Spinal cord (tissue), 10 donors: ENCODE measurements around the gene PPP2R5B. TPM values are rescaled to one million over a fixed set of nuclear protein-coding genes. Genes with fewer than 3 reads are reported as not detected.

Experiments used
- DNase-seq, 6 donors: peaks; one replicate each; pipeline versions ENCODE4 v3.0.0 to v3.0.0-alpha.2; 2013 to 2015; ENCODE audit warnings: low spot score in 6 of 6, low read depth in 4 of 6
- H3K27ac ChIP-seq: one replicate; pipeline ENCODE4 v1.5.1; 2013; ENCODE audit warnings: low read depth, low read length, control low read depth
- H3K27me3 ChIP-seq: one replicate; pipeline ENCODE4 v1.6.1; 2013; ENCODE audit warnings: low read length; ENCODE audit not compliant: control insufficient read depth, insufficient read depth
- H3K36me3 ChIP-seq: one replicate; pipeline ENCODE4 v1.6.1; 2013; ENCODE audit warnings: low read length; ENCODE audit not compliant: control insufficient read depth, insufficient read depth
- H3K4me1 ChIP-seq: one replicate; pipeline ENCODE4 v1.6.1; 2013; ENCODE audit warnings: low read length; ENCODE audit not compliant: control insufficient read depth, insufficient read depth
- H3K4me3 ChIP-seq: one replicate; pipeline ENCODE4 v1.5.1; 2013; ENCODE audit warnings: low read depth, low read length, control low read depth
- H3K9me3 ChIP-seq: one replicate; pipeline ENCODE4 v1.6.1; 2013; ENCODE audit warnings: low read length; ENCODE audit not compliant: control insufficient read depth, insufficient read depth
- WGBS: methylation state at CpG from one replicate; pipeline ENCODE4 v1.1.5; 2013; ENCODE audit warnings: missing lambda C conversion rate; ENCODE audit not compliant: insufficient coverage; 5-methylcytosine and 5-hydroxymethylcytosine counted together
- polyA plus RNA-seq, 2 donors: library from polyadenylated mRNA; unstranded; fragments of 120-200 nt; gene quantifications; one replicate each; pipeline ENCODE4 v1.2.1, GENCODE V29; 2013; ENCODE audit not compliant: insufficient read length in 2 of 2
- total RNA-seq, 2 donors: library from RNA; depleted of rRNA in 1 of 2; stranded (reverse); fragments of 120-200 nt in 1 of 2; fragments of >200 nt in 1 of 2; gene quantifications; one replicate each; pipeline versions ENCODE4 v1.2.3 to v1.2.4, GENCODE V29; 2013 to 2014
- donor health status: healthy.

PPP2R5B gene
- total and polyA plus RNA-seq, 4 donors: 26.3 to 99.8 (median 68.2) TPM

- no peak overlapping the region for H3K27ac ChIP-seq
- H3K4me3 ChIP-seq: no peak overlapping the region
- WGBS: 78% methylated on average over 7 of the region's 10 CpGs
- no peaks in the 10 kb centered on the region for H3K27me3 ChIP-seq
- no peak for DNase-seq
- peaks cover 10% of the 10 kb centered on the region for H3K4me1 ChIP-seq
- no peaks in the 10 kb centered on the region for H3K9me3 ChIP-seq
- H3K36me3 ChIP-seq: peaks cover 68% of the 10 kb centered on the region
Measured at GRCh38 chr11:64933935-64934681, 9.6 kb downstream of the PPP2R5B start.

DNA sequence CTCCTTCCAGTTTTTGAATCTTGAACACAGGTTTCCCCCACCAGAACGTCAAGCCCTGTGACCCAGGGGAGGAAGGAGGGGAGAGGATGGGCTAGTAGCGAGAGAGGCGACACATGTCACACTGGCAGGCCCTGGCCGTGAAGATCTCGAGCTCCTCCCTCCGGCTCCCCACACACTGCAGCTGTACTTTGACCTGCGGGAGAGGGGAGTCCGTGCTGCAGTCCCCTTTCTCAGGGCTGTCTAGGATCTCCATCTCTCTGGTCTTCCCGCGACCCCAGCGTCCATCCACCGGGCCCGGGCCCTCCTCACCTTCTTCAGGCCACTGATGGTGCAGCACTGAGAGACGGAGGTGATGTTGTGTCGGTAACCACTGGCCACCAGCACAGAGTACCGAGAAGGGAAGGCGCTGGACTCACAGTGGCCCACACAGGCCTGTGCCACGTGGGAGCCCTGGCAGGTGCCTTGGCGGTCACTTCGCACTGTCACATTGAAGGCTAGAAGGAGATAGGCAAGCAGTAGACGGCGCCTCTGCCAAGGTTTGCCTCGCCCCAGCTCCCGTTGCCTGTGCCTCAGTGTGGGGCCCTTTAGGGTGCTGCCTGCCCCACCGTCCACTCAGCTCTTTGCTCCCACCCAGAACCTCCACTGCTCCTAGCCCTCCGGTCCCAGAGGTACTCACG, 10.3 kb downstream of the PPP2R5B start:
- Histone ChIP-seq H3K9me3 (no peaks in the 10 kb centered on the region), H3K4me3 (no peak overlapping the region), H3K4me1 (peaks cover 10% of the 10 kb centered on the region), H3K27me3 (no peaks in the 10 kb centered on the region), H3K27ac (no peak overlapping the region), H3K36me3 (peaks cover 61% of the 10 kb centered on the region)
- 83% methylated on average over 20 of the region's 27 CpGs for WGBS
- no peak for DNase-seq

DNA sequence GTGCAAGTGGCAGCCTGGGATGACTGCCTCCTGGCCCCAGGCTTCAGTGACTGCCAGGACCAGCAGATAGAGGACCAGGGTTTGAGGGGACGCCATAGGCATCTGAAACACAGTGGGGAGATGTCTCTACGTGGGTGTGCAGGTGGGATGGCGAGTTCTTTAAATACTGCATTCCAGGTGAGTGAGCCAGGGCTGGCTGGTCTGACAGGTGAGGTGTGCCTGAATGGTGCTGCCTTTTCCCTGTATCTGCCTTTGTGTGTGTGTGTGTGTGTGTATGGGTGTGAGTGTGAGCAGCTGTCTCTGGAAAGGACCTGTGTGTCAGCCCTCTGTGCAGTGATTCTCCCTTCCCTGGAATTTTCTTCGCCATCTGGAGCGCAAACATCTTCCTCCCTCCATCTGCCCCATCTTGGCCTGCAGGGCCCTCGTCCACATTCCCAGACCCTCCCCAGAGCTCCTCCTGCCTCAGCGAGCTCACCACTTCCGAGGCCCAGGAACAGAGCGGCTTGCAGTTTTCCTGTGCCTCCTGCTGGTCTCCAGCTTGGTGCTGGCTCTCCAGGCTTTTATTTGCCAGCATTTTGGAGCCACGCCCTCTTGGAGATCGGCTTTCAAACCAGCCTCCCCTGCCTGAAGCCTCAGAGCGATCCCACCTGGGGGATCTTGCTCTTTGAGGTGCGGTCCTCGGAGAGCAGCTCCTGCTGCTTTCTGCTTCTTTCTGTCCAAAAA, 11.0 kb downstream of the PPP2R5B start, which contains the start of gene GPHA2:
TSS of gene GPHA2 (minus strand) at position 535 of the 723 bp plus-strand sequence. CDS start at position 102, 433 bp downstream.
- peak in 2 of 6 donors; percentile 6 to 50 for DNase-seq
- Histone ChIP-seq H3K4me1 (peaks cover 10% of the 10 kb centered on the region), H3K36me3 (peaks cover 54% of the 10 kb centered on the region), H3K9me3 (no peaks in the 10 kb centered on the region), H3K27ac (peak within 1 kb of the TSS; percentile 22), H3K27me3 (no peaks in the 10 kb centered on the region), H3K4me3 (no peak within 1 kb of the TSS)
- WGBS: 39% methylated on average over 14 of the region's 14 CpGs

- peaks cover 10% of the 10 kb centered on the region for H3K4me1 ChIP-seq
Measured at GRCh38 chr11:64936539-64936938, 12.1 kb downstream of the PPP2R5B start.

DNA sequence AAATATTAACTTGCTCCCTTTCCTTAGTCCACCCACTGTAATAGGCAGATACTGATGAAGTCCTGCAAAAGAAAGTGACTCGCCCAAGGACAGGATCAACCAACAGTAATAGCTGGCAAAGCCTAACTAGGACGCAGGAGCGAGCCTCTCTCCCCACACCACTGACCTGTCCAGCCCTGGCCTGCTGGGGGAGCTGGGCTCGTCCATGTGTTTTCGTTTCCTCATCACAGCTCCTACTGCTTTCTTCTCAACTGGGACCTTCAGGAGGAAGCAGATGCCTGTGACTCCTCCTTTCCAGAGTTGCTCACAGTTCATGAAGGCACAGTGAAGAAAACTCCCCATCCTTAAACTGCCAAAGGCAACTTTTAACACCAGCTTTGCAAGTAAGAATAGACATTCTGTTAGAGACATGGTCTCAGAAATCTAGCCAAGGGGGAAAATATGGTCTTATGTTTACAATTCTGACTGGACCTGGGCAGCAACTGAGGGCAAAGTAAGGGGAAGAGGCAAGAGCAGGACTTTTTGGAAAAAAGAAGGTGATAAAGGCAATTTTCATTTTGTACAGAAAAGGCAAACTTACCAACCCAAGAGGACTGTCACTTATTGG, 22.8 kb downstream of the PPP2R5B start:
- WGBS: 46% methylated on average over 5 of the region's 5 CpGs
- DNase-seq: no peak
- H3K9me3 ChIP-seq: no peaks in the 10 kb centered on the region
- H3K36me3 ChIP-seq: no peaks in the 10 kb centered on the region
- H3K4me3 ChIP-seq: no peak overlapping the region
- H3K4me1 ChIP-seq: no peaks in the 10 kb centered on the region
- no peaks in the 10 kb centered on the region for H3K27me3 ChIP-seq
- no peak overlapping the region for H3K27ac ChIP-seq

More at GRCh38 chr11:64936539-64936938, 12.1 kb downstream of the PPP2R5B start:
- Histone ChIP-seq H3K27me3 (no peaks in the 10 kb centered on the region), H3K4me3 (no peak overlapping the region), H3K9me3 (no peaks in the 10 kb centered on the region), H3K36me3 (peaks cover 44% of the 10 kb centered on the region), H3K27ac (no peak overlapping the region)
- 54% methylated on average over 3 of the region's 4 CpGs for WGBS
- no peak for DNase-seq

- Histone ChIP-seq H3K27me3 (no peaks in the 10 kb centered on the region), H3K4me3 (no peak overlapping the region), H3K27ac (no peak overlapping the region), H3K9me3 (no peaks in the 10 kb centered on the region), H3K4me1 (no peaks in the 10 kb centered on the region), H3K36me3 (no peaks in the 10 kb centered on the region)
- no peak for DNase-seq
- WGBS: no CpG with 5 or more reads among the region's 4 CpGs
Measured at GRCh38 chr11:64951529-64951928, 27.0 kb downstream of the PPP2R5B start.

DNA sequence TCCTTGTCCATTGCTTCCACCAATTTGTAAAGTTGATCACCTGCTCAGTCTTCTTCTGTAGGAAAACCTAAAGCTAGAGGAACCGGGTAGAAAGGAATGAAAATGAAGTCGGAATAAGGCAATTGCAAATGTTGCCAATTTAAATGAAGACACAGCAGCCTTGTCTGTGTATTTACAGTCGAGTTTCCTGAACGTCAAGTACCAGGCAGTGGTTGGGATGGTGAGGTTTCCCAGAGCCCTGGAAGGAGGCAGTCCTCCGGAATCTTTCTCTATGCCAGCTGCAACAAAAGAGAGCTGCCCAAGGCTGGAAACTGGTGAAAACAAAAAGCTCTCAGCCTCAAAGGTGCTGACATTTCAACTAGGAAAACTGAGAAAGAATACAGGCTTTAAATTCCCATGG, 29.7 kb downstream of the PPP2R5B start:
- H3K36me3 ChIP-seq: no peaks in the 10 kb centered on the region
- no peaks in the 10 kb centered on the region for H3K27me3 ChIP-seq
- no peak overlapping the region for H3K27ac ChIP-seq
- no peak overlapping the region for H3K4me3 ChIP-seq
- no peaks in the 10 kb centered on the region for H3K4me1 ChIP-seq
- 50% methylated on average over 4 of the region's 5 CpGs for WGBS
- no peaks in the 10 kb centered on the region for H3K9me3 ChIP-seq
- no peak for DNase-seq

- Histone ChIP-seq H3K27me3 (no peaks in the 10 kb centered on the region), H3K4me1 (no peaks in the 10 kb centered on the region), H3K9me3 (no peaks in the 10 kb centered on the region), H3K4me3 (no peak overlapping the region), H3K36me3 (no peaks in the 10 kb centered on the region), H3K27ac (no peak overlapping the region)
- no CpG with 5 or more reads among the region's 3 CpGs for WGBS
- no peak for DNase-seq
Measured at GRCh38 chr11:64959498-64959897, 35.0 kb downstream of the PPP2R5B start.

DNA sequence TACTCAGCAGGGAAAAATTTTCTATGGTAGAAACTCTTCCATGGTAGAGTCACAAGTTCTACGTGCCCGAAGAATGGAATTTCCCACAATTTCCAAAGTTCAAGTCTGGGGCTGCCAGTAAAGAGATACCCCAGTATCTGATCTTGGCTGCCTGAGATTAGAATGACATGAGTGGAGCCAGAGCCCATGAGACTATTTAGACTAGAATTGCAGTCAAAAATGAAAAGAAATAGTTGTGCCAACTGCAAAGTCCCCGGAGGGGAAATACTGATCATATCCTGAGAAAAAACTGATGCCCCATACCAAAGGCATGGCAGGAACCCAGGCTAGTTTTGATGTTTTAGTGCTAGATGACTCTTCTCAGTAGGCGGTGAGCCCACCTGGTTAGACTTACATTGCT, 36.2 kb downstream of the PPP2R5B start:
- H3K27ac ChIP-seq: no peak overlapping the region
- WGBS: 80% methylated on average over 2 of the region's 4 CpGs
- H3K4me3 ChIP-seq: no peak overlapping the region
- H3K27me3 ChIP-seq: no peaks in the 10 kb centered on the region
- DNase-seq: no peak
- H3K9me3 ChIP-seq: no peaks in the 10 kb centered on the region
- H3K4me1 ChIP-seq: no peaks in the 10 kb centered on the region
- no peaks in the 10 kb centered on the region for H3K36me3 ChIP-seq
